ENCODE results near the gene INS. TPM values are rescaled to one million over a fixed set of nuclear protein-coding genes. Genes with fewer than 3 reads are reported as not detected.

INS gene
- total RNA-seq, 1 experiment from 2014 or later, result not detected

- H3K79me2 ChIP-seq (ENCODE audit: insufficient read depth, low read length), result no peaks in the 10 kb centered on the region
Observed at GRCh38 chr11:2154889-2155288, 6.1 kb downstream of the INS start.

More at GRCh38 chr11:2154889-2155288, 6.1 kb downstream of the INS start:
- no peak overlapping the region for H3T11ph ChIP-seq (ENCODE audit: low read length)
- Mint-ChIP-seq H3K27ac (no peak overlapping the region), H3K4me3 (no peak overlapping the region), H3K9me3 (no peaks in the 10 kb centered on the region), H3K27me3 (ENCODE audit: low read depth) (peaks cover 22% of the 10 kb centered on the region), H3K36me3 (ENCODE audit: insufficient read depth in 1 of 3, low read depth in 3 of 3) (no peaks in the 10 kb centered on the region), H3K4me1 (peaks cover 14 to 15% of the 10 kb centered on the region in 2 experiments)
- H2BK20ac ChIP-seq (ENCODE audit: low read depth, low read length, poor library complexity, severe bottlenecking), result no peak overlapping the region
- H3K4ac ChIP-seq (ENCODE audit: low read depth, low read length), result no peak overlapping the region
- no peaks in the 10 kb centered on the region for H3K79me1 ChIP-seq (ENCODE audit: insufficient read depth, low read depth, low read length, poor library complexity, severe bottlenecking)
- H2BK5ac ChIP-seq (ENCODE audit: insufficient read length, low read length), result no peak overlapping the region
- no peaks in the 10 kb centered on the region for H3K23me2 ChIP-seq (ENCODE audit: insufficient read length, low read depth, low read length, poor library complexity, severe bottlenecking)
- no peaks in the 10 kb centered on the region for H3K27me3 ChIP-seq (ENCODE audit: insufficient read depth, low read length)
- no peaks in the 10 kb centered on the region for H3K4me1 ChIP-seq (ENCODE audit: insufficient read depth, low read length)
- H3K56ac ChIP-seq (ENCODE audit: insufficient read length, low read depth, low read length), result no peak overlapping the region
- H3K9ac ChIP-seq (ENCODE audit: extremely low read depth, insufficient read length, low read length), result no peak overlapping the region
- no peak overlapping the region for H3K27ac ChIP-seq (ENCODE audit: insufficient read length, low read depth, low read length)
- no peak for TF ChIP-seq CTCF (conservative IDR thresholded peaks at IDR 0.05)
- H3K23ac ChIP-seq (ENCODE audit: insufficient read length, low read depth, low read length), result no peak overlapping the region
- no CpG with 5 or more reads among the region's 17 CpGs for WGBS (ENCODE audit: extremely low coverage, insufficient read length, low lambda C conversion rate)
- no peak overlapping the region for H3K14ac ChIP-seq (ENCODE audit: insufficient read depth, low read length)
- H4K91ac ChIP-seq (ENCODE audit: insufficient read length, low read depth, low read length), result no peak overlapping the region
- H2AFZ ChIP-seq (ENCODE audit: low read length), result no peak overlapping the region
- H4K5ac ChIP-seq (ENCODE audit: insufficient read length, low read depth, low read length), result no peak overlapping the region
- DNase-seq, result no peak
- no peak overlapping the region for H2AK5ac ChIP-seq (ENCODE audit: insufficient read length, low read length)
- H4K20me1 ChIP-seq (ENCODE audit: control insufficient read depth, insufficient read depth, insufficient read length), result no peaks in the 10 kb centered on the region
- no peak overlapping the region for H2BK120ac ChIP-seq (ENCODE audit: low read depth, low read length, poor library complexity, severe bottlenecking)
- H3K9me3 ChIP-seq (ENCODE audit: control insufficient read depth, low read depth, low read length), result no peaks in the 10 kb centered on the region
- H2BK15ac ChIP-seq (ENCODE audit: low read depth, low read length), result no peak overlapping the region
- H4K8ac ChIP-seq (replicated peaks; ENCODE audit: insufficient read length, low read depth, low read length), result no peak overlapping the region
- H2BK12ac ChIP-seq (ENCODE audit: insufficient read length, low read depth, low read length), result no peak overlapping the region
- no peak overlapping the region for H3K18ac ChIP-seq (ENCODE audit: insufficient read length, low read depth, low read length)
- H3K4me2 ChIP-seq (ENCODE audit: insufficient read depth, insufficient read length, low read length), result no peak overlapping the region

All from H9 (cell line).